A172 (cell line): ENCODE results near the gene C4orf46. TPM values are rescaled to one million over a fixed set of nuclear protein-coding genes. Genes with fewer than 3 reads are reported as not detected.

ENCODE experiments used
- DNase-seq: peaks from one replicate; pipeline ENCODE4 v3.0.0-alpha.2; 2015; ENCODE audit warnings: low spot score
- total RNA-seq: library from RNA; depleted of rRNA; stranded (reverse); fragments of >200 nt; shearing (Covaris generic); gene quantifications from 2 replicates; pipeline ENCODE4 v1.2.3, GENCODE V29; 2014; rRNA removed

Gene C4orf46
- total RNA-seq, 1 experiment from 2014 or later, result 33.0 TPM

DNA sequence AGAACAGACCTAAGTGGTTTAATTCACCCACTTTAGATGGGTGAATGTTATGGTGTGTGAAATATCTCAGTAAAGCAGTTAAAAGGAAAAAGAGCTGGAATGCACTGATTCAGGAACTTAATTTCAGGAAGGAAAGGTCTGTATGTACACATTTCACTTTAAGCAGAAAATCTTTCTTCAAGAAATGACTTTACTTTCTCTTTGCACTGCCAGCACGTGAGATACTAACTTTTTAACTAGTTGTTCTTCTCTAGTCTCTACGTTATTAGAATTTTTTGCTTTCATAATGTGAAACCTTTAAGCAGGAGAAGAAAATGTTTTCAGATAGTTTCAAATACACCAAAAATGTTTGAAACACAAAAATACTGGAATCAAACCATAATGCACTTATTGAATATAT is 18.8 kb downstream of the C4orf46 start:
- no peak for DNase-seq

DNA sequence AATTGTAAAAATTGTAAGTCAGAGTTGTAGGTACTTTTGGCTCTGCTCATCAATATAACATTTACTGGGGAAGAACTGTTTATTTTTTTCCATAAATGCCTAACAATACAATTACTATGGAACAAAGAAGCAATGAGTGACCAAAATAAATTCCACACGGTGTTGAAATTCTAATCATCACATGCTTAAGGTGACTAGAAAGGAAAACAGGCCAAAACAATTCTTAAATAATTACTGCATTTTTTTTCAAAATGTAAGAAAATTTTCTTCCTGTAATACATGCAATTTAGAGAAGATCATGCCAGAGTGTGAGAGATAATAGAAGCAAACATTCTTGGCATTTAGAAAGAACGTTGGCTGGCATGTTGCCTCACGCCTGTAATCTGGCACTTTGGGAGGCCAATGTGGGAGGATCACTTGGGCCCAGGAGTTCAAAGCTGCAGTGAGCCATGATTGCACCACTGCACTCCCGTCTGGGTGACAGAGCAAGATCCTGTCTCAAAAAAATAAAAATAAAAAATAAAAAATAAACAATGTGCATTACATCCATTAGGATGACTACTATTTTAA is 22.5 kb downstream of the C4orf46 start:
- no peak for DNase-seq

DNA sequence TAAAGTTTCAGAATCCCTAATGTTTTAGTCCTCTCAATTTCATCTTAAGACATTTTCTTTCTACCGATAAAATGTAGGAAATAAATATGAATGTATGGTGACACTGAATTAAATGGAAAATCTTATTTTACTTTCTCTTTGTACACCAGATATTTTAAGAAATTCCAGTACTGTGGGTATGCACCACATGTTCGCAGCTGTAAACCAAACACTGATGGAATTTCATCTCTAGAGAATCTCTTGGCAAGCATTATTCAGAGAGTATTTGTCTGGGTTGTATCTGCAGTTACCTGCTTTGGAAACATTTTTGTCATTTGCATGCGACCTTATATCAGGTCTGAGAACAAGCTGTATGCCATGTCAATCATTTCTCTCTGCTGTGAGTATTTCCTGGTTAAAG is 26.9 kb downstream of the C4orf46 start:
- DNase-seq, result no peak

DNA sequence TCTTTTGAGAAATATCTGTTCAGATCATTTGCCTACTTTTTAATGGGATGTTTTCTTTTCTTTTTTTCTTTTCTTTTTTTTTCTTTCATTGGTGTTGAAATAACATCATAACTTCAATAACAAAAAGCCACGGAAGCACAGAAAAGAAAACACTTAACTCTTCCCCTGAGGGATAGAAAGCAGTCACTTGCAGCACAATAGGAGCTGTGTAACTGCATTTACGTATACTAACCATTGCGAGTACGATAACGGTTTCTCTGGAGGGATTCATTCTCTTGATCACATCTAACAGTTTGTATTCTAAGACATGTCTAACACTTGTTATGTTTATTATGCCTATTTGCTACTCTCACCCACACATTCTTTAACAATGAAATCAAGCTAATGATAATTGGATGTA is 27.3 kb downstream of the C4orf46 start:
- DNase-seq, result no peak

DNA sequence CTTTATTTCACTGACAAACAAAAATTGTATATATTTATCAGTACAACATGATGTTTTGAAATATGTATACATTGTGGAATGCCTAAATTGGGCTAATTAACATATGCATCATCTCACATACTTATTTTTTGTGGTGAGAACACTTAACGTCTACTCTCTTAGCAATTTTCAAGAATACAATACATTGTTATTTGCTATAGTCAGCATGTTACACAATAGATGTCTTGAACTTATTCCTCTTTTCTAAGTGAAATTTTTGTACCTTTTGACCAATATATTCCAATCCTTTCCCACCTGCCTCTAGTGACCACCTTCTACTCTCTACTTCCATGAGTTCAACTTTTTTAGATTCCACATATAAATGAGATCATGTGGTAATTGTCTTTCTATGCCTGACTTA is 35.1 kb downstream of the C4orf46 start:
- no peak for DNase-seq

DNA sequence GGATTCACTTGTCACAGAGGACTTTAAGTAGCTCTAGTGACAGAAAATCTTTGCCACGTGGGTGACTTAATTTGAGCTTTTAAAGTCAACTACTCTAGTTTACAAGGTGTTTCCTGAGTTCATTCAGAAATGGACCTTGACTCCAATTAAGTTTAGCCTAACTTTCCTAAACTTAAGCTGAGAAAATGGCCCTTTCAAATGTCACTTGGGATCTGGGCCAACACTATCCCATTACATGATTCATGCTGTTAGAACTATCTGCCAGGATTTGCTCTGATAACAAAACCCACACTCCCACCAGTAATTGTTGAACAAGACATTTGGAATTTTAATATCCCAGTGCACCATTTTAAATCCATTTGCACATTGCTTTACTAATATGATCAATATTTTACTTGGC is 40.8 kb downstream of the C4orf46 start:
- DNase-seq, result peak; percentile 78

DNA sequence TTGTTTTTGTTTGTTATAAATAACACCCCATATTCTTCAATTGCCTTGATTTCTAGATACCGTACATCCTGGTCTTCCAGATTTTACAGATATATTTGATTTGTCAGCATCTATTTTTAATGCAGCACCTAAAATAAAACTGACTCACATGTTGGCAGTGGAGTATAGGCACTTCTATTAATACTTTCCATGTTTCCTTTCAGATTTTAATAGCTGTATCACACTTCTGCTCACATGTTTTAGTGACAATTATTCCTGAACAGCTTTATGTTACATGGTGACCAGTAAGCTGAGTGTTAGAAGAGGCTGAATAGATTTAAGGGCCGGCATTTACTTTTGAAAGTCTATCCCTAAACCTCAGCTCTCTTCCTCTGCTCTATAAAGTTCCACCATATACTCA is 46.1 kb downstream of the C4orf46 start:
- DNase-seq, result no peak

DNA sequence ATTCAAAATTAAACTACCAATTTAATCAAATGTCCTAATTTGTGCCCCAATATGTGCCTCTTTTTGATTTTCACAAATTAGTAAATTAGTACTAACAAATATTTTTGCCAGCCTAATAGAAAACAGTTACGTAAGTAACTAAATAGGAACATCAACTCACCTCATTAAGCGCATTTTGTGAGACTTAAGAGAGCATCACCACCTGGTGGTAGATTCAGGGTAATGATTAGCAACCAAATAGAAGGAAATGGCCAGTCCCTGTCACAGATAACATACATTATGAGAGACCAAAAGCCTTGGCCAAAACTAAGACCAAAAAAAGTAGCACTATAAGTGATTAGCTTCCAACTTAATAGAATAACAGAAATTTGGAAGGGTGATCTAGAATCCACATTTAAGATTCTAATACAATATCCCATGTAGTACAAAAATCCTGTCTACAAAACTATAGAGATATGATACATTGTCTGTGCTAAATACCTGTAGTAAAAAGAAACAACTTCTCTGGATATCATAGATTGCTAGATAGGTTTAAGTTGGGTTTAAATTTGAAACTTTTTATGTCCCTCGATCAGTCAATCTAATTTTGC is 46.7 kb downstream of the C4orf46 start:
- DNase-seq, result peak; percentile 56

DNA sequence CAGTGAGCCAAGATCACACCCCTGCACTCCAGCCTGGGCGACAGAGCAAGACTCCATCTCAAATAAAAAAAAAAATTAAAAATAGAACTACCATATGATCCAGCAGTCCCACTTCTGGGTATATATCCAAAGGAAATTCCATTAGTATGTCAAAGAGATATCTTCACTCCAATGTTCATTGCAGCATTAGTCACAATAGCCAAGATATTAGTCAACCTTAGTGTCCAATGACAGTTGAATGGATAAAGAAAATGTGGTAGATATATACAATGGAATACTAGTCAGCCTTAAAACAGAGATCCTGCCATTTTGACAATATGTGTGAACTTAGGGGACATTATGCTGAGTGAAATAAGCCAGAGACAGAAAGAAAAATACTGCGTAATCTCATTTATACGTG is 49.4 kb downstream of the C4orf46 start:
- DNase-seq, result no peak

DNA sequence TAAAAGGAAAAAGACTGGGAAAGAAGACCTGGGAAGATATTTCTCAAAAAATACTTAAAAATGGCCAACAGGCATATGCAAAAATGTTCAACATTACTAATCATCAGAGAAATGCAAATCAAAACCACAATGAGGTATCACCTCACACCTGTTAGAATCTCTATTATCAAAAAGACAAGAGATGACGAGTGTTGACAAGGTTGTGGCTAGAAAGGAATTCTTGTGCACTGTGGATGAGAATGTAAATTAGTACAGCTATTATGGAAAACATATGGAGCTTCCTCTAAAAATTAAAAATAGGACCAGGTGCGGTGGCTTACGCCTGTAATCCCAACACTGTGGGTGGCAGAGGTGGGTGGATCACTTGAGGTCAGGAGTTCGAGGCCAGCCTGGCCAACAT is 50.0 kb downstream of the C4orf46 start:
- no peak for DNase-seq

DNA sequence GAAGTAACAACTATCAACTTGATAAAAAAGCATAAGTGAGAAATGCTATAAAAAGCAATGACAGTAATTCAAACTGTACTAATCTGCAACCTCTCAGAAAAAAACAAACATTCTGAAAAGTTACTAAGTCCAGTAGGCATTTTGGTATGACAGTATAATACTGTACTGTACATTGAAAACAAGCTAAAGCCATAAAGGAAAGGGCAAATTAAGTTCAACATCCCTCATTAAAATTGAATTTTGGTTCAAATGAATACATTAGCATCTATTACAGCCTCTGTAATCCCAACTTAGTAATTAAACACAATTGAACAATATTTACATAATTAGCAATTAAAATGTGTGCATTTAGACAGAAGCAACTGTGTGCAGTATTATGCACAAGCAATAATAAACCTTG is 53.7 kb downstream of the C4orf46 start:
- DNase-seq, result no peak

Other genes with a start within 250 kb of the C4orf46 start
- not detected in 2 replicates for gene RXFP1, start 150.0 kb downstream of the C4orf46 start, total RNA-seq
- gene ETFDH, start 409 bp upstream of the C4orf46 start, total RNA-seq, result 18.1 and 31.9 TPM in 2 replicates
- gene PPID, start 51.5 kb upstream of the C4orf46 start, total RNA-seq, result 59.1 and 80.3 TPM in 2 replicates
- 8.0 and 10.8 TPM in 2 replicates for gene FNIP2, start 97.1 kb upstream of the C4orf46 start, total RNA-seq